ENCODE results near the gene CREBL2.
"Not testable (repeated sequence)": the region's sequence is repeated elsewhere in the genome, so short reads cannot be mapped to it uniquely, and the experiment has no call there.

The CREBL2 gene

GRCh38 chr12:12642916-12643315, 31.2 kb downstream of the CREBL2 start:
- no peak for DNase-seq

- DNase-seq = no peak
These were observed 33.8 kb downstream of the CREBL2 start for GRCh38 chr12:12645485-12645884.

GRCh38 chr12:12645968-12646367, 34.3 kb downstream of the CREBL2 start:
- DNase-seq = not testable (repeated sequence)

GRCh38 chr12:12646483-12647072, 34.9 kb downstream of the CREBL2 start:
- no peak for DNase-seq

- DNase-seq = no peak
These were observed 36.6 kb downstream of the CREBL2 start for GRCh38 chr12:12648284-12648683.

GRCh38 chr12:12648951-12649650, 37.4 kb downstream of the CREBL2 start:
- DNase-seq = no peak

- no peak for DNase-seq
These were observed 40.1 kb downstream of the CREBL2 start for GRCh38 chr12:12651752-12652151.

- DNase-seq = not testable (repeated sequence)
These were observed 41.0 kb downstream of the CREBL2 start for GRCh38 chr12:12652704-12653103.

GRCh38 chr12:12653922-12654321, 42.2 kb downstream of the CREBL2 start:
- no peak for DNase-seq

- DNase-seq = no peak
These were observed 43.2 kb downstream of the CREBL2 start for GRCh38 chr12:12654691-12655460.

- DNase-seq = no peak
These were observed 48.5 kb downstream of the CREBL2 start for GRCh38 chr12:12660201-12660600.

GRCh38 chr12:12661086-12661856, 49.6 kb downstream of the CREBL2 start:
- no peak for DNase-seq

- DNase-seq = no peak
These were observed 52.1 kb downstream of the CREBL2 start for GRCh38 chr12:12663644-12664294.

- DNase-seq = no peak
These were observed 53.5 kb downstream of the CREBL2 start for GRCh38 chr12:12665194-12665593.

- DNase-seq = no peak
These were observed 56.3 kb downstream of the CREBL2 start for GRCh38 chr12:12668005-12668404.

GRCh38 chr12:12669020-12669419, 57.3 kb downstream of the CREBL2 start:
- no peak for DNase-seq

- DNase-seq = no peak
These were observed 60.4 kb downstream of the CREBL2 start for GRCh38 chr12:12671850-12672660.

- no peak for DNase-seq
These were observed 61.6 kb downstream of the CREBL2 start for GRCh38 chr12:12673296-12673695.

- no peak for DNase-seq
These were observed 64.9 kb downstream of the CREBL2 start for GRCh38 chr12:12676605-12677004.

- no peak for DNase-seq
These were observed 69.5 kb downstream of the CREBL2 start for GRCh38 chr12:12681061-12681765.

- no peak for DNase-seq
These were observed 70.6 kb downstream of the CREBL2 start for GRCh38 chr12:12682284-12682683.
